Measurements from ENCODE around the gene LTA4H.
"Not testable (repeated sequence)": the region's sequence is repeated elsewhere in the genome, so short reads cannot be mapped to it uniquely, and the experiment has no call there.

The LTA4H gene

DNA sequence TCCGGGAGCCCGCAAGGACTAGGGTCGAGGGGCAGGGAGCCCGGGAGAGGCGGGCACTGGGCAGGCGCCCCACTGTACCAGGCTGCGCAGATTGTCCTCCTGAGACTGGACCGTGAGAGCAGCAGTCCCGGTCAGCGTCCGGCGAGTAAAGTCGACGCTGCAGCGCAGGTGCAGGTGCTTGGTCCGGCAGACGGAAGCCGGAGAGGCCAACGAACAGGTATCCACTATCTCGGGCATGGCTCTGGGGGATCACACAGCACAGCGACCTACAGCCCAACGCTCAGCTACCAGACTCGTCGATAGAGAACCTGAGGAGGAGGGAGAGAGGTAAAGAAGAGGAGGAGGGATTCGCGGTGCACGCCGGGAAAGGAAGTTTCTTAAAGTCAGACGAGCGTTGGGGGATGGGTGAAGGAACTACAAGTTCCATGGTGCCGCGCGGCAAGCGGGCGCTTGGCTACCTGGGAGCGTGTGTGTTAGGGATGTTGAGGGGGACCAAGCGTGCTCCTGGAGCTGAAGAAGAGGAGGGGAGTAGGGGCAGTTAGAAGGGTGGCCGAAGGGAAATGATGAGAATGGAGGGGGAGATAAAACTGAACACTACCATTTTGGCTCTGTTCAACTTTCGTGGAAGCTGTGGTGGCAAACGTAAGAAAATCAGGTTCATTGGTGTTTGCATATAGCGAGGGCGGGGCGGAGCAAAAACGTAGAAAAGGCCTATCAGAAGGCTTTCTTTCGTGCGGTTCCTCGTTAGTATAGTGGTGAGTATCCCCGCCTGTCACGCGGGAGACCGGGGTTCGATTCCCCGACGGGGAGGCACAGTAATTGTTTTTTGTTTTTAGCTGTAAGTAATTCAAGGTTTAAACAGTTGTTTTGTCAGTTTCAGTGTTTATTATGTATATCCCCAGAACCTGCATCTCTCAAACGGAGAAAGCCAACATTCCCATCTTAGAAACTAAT lies at the start of gene LTA4H:
TSS of gene LTA4H (minus strand) at position 305 of the 954 bp plus-strand sequence. CDS start at position 237, 68 bp downstream.
- peak; percentile 97 to 98 for DNase-seq (ENCODE audit: low read depth in 1 of 2, low spot score in 1 of 2)

DNA sequence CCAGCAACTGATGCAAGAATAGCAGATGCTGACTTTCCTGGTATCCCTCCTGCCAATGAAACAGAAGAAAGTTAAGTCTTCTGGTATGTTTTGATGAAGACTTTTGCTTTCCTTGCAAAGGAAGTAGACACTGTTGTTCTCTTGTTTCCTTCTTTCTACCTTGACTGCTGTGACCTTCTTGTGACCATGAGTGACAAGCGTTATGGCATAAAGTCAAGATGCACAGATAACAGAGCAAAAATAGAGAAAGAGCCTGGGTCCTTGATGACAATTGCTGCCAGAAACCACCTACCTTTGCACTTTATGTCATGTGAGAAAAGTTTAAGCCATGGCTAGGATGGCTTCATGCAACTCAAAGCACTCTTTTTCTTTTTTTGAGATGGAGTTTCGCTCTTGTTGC lies 49.2 kb upstream of the LTA4H start:
- DNase-seq (ENCODE audit: low read depth in 1 of 2, low spot score in 1 of 2), result no peak

DNA sequence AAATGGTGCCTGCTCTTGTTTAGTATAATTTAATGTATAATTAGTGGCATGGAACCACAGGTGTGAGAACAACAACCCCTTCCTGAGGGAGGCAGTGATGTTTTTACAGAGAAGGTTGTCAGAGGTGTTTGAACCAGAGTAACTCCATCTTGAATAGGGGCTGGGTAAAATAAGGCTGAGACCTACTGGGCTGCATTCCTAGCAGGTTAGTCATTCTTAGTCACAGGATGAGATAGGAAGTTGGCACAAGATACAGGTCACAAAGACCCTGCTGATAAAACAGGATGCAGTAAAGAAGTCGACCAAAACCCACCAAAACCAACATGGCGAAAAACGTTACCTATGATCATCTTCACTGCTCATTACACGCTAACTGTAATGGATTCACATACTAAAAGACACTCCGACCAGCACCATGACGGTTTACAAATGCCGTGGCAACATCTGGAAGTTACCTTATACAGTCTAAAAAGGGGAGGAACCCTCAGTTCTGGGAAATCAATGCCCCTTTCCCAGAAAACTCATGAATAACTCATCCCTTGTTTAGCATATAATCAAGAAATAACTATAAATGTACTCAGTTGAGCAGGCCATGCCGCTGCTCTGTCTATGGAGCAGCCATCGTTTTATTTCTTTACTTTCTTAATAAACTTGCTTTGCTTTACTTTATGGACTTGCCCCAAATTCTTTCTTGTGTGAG lies 47.8 kb upstream of the LTA4H start:
- DNase-seq (ENCODE audit: low read depth in 1 of 2, low spot score in 1 of 2), result no peak

DNA sequence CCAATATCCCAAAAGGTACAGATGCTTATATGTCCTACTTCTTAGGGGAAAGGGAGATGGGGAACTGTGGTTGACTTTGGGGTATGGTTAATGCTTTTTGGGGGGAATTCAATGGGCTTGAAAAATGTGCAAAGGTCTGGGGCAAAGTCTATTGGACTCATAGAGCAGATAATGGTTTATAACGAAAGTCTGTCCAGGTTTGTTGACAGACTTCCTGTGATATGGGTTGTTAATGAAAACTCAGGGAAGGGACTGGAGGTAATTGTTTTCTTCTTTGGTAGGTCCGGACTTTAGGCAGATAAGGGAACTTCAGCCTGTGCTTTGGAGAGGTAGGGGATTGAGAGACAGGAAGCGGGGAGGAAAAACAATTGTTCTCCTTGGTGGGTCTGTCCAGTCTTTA lies 46.2 kb upstream of the LTA4H start:
- DNase-seq (ENCODE audit: low read depth in 1 of 2, low spot score in 1 of 2), result no peak

DNA sequence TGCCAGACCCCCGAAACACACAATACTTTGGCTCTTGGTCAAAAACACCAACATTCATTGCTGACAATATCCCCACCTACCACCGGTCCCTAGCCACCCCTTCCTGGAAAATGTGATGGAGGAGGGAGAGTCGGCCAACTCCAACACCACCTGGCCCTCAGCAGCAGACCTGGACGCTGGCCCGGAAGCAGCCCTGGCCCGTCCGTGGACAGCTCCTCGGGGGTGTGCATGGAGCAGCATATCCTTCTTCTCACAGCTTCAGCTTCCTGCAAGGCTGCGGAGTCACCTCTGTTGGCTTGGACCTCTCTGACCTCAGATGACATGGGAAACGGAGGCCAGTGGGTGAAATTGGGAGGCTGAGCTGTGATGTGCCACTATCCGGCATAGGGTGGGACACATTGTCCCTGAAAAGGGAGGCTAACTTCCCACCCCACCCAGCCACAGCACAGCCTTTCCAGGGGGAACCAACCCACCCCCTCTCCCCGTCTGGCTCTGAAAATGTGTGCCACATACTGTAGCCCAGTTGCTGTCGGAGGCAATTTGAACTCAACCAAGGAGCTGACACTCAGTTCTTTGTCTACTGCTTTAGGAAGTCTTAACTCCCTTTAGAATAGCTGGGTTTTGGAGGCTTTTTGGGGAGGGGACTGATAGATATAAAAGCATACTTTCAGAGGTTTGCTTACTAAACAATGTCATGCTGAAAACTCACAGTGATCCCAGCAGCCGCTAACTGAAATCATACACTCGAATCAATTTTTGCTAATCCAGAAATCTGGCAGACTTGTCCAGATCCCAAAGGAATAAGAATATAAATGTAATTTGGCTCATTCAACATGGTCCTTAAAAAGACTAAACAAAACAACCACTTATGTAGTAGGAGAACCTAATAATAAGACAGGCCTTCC lies 43.1 kb upstream of the LTA4H start:
- no peak for DNase-seq (ENCODE audit: low read depth in 1 of 2, low spot score in 1 of 2)

DNA sequence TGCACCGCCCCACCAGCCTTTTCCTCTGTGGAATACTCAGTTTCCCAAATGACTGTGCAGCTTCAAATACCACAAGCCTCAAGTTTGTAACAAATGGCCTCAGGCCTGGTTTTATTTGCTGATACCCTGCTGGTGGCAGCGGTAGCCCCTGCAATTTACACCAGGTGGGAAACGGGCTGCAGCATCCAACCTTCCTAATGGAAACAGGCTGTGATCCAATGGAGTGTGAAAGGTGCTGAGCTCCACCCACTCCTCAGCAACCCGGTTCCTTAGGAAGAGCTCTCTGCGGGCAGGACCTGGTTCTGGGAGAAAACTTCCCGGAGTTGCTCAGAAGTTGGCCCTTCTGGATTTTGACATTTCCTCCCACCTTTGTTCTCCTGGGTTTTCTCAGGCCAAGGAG lies 41.7 kb upstream of the LTA4H start:
- DNase-seq (ENCODE audit: low read depth in 1 of 2, low spot score in 1 of 2), result no peak

DNA sequence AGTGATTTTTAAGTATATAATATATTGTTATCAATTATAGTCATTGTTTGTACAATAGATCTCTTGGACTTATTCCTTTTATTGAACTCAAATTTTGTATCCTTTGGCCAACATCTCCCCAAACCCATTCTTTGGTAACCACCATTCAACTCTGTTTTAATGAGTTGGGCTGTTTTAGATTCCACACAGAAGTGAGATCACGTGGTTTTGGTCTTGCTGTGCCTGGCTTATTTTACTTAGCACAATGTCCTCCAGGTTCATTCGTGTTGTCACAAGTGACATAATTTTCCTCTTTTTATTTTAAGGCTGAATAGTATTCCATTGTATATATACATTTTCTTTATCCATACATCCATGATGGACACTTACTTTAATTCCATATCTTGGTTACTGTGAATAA lies 40.2 kb upstream of the LTA4H start:
- DNase-seq (ENCODE audit: low read depth in 1 of 2, low spot score in 1 of 2), result no peak

DNA sequence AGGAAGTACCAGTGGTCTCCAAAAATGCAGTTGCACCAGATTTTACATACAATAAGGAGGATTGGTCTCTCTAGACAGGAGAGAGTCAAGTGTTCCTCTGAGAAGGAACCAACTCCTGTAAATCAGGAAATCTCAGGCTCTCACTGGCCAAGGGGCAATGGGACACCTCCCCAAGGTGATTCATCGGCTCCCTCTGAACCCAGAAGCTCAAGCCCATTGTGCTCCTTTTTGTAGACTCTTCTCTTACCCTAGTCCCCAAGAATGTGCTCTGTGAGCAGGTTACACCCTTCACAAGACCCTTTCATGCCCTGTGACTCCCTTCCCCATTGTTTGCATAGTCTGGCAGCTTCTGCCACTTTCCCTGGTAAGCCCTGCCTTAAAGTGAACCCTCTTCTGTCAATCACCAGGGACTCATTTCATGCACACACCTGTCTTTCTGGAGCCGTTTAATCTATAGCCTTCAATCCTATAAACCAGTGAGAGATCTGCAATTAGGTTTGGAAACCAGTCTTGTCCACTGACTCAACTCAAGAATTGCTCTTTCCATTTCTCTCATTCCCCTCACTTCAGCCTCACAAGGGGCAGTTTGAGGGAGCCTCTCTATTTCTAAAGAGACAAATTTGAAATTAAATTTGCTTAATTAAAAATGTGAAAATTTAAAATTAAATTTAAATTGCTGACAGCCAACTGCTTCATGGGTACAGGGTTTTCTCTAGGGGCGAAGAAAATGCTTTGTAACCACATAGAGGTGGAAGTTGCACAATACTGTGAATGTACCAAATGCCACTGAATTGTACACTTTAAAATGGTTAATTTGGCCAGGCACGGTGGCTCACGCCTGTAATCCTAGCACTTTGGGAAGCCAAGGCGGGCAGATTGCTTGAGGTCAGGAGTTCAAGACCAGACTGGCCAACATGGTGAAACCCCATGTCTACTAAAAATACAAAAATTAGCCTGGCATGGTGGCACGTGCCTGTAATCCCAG lies 38.3 kb upstream of the LTA4H start:
- no peak for DNase-seq (ENCODE audit: low read depth in 1 of 2, low spot score in 1 of 2)

DNA sequence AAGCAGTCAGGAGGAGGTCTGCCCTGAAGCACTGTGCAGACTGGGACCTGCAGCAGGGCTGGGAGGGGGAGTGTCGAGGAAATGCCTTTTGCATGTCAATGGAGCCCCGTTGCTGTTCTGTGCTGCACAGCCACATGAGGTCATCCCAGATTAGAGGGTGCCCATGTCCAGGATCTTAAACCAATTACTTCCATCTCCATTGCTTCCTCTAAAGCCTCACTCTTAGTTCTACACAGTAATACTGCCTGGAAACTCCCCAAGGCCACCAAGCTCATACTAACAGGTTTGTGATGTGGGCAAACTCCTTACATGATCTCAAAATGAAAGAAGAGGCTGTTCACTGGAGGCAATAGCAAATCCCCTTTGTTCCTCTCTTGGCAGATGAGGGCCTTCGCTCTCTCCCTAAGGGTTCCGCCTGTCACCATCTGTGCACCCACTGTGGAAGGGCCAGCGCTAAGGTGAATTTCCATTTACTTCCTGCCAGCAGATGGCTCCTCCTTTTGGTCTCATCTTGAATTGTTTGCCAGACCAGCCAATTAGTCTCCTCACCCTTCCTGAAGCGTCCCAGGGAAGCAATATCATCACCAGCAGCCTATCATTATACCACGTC lies 35.4 kb upstream of the LTA4H start:
- DNase-seq (ENCODE audit: low read depth in 1 of 2, low spot score in 1 of 2), result no peak

DNA sequence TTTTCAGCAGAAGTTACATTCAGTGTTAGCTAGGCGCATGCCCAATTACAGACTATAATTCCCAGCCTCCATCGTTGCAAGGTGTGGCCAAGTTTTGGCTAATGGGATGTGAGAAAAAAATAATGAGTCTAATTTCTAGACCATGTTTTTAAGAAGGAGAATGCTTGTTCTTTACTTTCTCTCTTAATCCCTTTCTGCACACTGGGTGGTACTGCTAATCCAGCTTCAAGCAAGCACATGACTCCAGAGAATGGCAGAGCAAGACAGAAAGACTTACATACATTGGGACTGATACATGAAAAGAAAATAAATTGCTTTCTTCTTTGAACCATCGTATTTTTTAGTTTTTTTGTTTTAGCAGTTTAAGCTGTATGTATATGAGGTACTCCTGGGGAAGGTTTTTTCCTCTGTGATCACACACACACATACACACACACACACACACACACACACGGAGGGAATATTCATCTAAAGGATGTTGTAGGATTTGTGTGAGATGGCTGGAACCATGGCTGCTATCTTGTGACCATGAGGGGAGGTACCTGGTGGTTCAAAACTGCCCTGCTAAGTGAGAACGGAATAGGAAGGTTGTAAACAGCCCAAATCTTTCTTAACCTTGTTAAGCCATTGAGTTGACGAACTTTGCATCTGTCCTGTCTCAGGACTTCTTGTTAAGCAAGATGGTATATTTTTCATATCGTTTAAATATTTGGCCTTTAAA lies 34.3 kb upstream of the LTA4H start:
- no peak for DNase-seq (ENCODE audit: low read depth in 1 of 2, low spot score in 1 of 2)

DNA sequence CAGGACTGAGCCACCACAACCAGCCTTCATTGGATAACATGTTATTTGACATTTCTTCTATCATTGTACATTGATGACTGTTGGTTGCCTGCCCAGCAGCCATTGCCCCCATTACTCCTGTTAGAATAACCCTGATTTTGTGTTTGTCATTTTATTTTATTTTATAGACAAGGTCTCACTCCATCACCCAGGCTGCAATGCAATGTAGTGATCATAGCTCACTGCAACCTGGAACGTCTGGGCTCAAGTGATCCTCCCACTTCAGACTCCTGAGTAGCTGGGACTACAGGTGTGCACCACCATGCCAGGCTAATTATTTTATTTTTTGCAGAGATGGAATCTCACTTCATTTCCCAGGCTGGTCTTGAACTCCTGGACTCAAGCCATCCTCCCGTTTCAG lies 33.2 kb upstream of the LTA4H start:
- DNase-seq (ENCODE audit: low read depth in 1 of 2, low spot score in 1 of 2), result no peak

DNA sequence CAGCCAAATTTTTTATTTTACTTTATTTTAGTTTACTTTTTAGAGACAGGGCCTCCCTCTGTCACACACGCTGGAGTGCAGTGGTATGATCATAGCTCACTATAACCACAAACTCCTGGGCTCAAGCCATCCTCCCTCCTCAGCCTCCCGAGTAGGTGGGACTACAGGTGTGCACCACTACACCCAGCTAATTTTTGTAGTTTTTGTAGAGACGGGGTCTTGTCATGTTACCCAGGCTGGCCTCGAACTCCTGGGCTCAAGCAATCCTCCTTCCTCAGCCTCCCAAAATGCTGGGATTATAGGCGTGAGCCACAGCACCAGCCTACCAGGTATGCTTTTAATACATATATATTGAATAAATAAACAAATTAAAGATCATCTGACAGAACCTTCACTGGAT lies 32.7 kb upstream of the LTA4H start:
- DNase-seq (ENCODE audit: low read depth in 1 of 2, low spot score in 1 of 2), result no peak

DNA sequence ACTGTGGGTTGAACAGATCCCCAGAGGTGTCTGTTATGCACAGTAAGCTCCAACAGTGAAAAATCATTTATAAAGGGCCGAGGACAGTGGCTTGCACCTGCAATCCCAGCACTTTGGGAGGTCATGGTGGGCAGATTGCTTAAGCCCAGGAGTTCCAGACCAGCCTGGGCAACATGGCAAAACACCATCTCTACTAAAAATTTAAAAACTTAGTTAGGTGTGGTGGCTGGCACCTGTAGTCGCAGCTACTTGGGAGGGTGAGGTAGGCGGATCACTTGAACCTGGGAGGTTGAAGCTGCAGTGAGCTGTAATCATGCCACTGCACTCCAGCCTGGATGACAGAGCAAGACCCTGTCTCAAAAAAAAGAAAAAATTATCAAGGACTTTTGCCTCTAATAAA lies 30.4 kb upstream of the LTA4H start:
- not testable (repeated sequence) for DNase-seq (ENCODE audit: low read depth in 1 of 2, low spot score in 1 of 2)

DNA sequence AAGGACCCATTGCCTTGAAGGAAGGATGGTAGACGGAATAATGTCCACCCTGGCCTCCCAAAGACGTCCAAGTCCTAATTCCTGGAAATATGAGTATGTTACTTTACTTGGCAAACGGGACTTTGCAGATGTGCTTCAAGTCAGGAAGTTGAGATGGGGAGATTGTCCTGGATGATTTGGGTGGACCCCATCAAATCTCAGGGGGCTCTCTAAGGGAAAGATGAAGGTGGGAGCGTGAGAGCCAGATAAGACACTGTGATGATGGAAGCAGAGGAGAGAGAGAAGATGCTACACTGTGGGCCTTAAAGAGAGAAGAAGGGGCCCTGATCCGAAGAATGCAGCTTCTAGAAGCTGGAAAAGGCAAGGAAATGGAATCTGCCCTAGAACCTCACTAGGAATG lies 29.6 kb upstream of the LTA4H start:
- DNase-seq (ENCODE audit: low read depth in 1 of 2, low spot score in 1 of 2), result no peak

DNA sequence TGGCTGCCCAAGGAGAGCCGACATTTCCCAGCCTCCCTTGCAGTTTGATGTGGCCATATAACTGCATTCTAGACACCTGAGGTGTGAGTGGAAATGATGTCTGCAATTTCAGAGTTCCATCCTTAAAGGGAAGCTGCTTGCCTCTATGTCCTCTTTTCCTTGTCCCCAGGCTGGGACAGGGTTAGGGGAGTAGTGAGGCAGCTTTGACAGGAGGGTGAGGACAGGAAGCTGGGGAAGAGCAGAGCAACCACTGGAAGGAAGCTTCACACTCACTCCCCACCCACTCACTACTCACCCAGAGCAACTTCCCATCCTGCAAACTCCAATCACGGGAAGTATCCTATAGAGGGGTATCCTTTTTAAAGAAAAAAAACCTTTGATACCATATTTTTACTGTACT lies 28.9 kb upstream of the LTA4H start:
- DNase-seq (ENCODE audit: low read depth in 1 of 2, low spot score in 1 of 2), result no peak

DNA sequence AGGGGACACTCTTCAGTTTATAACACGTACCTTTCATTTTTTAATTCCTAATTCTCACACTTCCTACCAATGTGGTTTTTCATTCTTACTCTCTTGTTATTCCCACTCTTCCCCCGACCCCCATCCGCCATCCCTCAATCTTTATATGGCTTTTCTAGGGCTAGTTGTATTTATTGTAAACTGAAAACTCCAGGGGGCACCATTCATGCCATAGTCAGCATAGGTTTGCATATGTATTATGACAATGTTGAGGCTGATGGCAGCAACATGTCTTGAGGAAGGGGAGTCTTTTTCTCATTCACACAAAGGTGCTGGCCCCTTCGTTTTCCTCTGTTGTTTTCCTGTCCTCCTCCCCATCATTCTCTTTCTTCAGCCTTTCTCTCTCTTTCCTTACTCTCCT lies 27.7 kb upstream of the LTA4H start:
- no peak for DNase-seq (ENCODE audit: low read depth in 1 of 2, low spot score in 1 of 2)

DNA sequence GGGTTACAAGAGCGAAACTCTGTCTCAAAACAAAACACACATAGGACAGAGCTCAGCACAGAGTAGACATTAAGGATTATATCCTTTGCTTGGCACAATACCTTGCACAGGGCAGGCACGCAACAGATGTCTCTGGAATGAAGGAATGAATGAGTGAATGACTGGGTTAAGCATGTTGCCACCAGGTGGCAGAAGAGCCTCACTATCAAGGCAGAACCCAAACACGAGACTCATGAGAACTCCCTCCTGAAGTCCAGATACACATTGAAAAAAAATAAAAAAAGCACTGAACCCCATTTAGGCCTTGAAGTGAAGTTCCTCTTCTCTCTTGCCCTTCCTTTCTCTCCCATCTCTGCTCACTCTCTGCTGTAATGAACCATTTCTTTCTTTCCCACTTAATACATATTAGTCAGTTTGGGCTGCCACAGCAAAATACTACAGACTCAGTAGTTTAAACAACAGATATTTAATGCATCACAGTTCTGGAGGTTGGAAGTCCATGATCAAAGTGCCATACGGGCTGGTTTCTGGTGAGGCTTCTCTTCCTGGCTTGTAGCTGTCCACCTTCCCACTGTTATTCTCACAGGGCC lies 26.6 kb upstream of the LTA4H start:
- peak; percentile 37 to 67 for DNase-seq (ENCODE audit: low read depth in 1 of 2, low spot score in 1 of 2)

DNA sequence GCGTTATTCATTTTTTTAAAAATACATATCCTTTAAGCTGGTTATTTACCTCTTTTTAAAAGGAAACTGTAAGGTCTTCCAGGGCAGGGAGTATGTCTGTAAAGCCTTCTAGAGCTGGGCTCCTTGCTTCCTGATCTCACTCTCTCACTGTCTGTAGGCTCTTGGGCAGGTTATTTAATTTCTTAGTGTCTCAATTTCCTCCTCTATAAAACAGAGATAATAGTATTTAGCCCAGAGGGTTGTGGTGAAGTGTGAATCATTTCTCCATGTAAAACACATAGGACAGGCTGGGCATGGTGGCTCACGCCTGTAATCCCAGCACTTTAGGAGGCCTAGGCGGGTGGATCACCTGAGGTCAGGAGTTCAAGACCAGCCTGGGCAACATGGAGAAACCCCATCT lies 25.9 kb upstream of the LTA4H start:
- no peak for DNase-seq (ENCODE audit: low read depth in 1 of 2, low spot score in 1 of 2)

DNA sequence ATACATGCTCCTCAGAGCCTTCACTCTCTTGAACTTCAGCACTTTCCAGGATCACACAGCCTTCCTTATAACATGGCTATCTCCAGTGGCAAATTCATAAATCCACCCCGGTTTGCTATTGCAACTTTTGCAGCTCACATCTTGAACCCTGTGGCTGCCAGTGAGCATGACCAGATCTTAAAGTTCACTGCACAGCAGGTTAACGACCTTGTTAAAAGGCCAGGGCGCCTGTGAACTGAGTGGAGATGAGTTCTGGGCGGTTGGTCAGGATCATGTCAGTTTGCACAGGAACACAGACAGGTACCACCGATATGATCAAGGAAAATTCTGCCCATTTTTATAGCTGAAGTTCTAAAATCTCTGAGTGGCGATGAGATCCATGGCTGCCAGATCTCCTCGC lies 24.7 kb upstream of the LTA4H start:
- no peak for DNase-seq (ENCODE audit: low read depth in 1 of 2, low spot score in 1 of 2)
